HepG2 (cell line): ENCODE results near the gene VASN. TPM values are rescaled to one million over a fixed set of nuclear protein-coding genes. Genes with fewer than 3 reads are reported as not detected.
A peak's percentile ranks its signal among the peaks of the same experiment; 100 is the strongest.

Experiments
- NBN ChIP-seq: fragments of 450-650 bp; conservative IDR thresholded peaks from 2 replicates; pipeline ENCODE4 v1.6.1; 2017
- STAT5B ChIP-seq: sonication (generic); formaldehyde crosslinking; IDR thresholded peaks from 2 replicates; pipeline ENCODE4 v1.4.0; 2020; ENCODE audit warnings: missing genetic modification reagents
- ZNF205 ChIP-seq: IDR thresholded peaks from 2 replicates; pipeline ENCODE4 v1.6.1; 2018; ENCODE audit warnings: missing biosample characterization, missing genetic modification reagents
- ZNF230 ChIP-seq: sonication (generic); formaldehyde crosslinking; IDR thresholded peaks from 2 replicates; pipeline ENCODE4 v1.4.0; 2020; ENCODE audit warnings: mild to moderate bottlenecking, missing genetic modification reagents
- ZNF773 ChIP-seq: sonication (generic); formaldehyde crosslinking; IDR thresholded peaks from 2 replicates; pipeline ENCODE4 v1.4.0; 2020; ENCODE audit warnings: missing genetic modification reagents, borderline replicate concordance
- ZSCAN29 ChIP-seq: sonication (generic); formaldehyde crosslinking; conservative IDR thresholded peaks from 2 replicates; pipeline ENCODE4 v1.4.0; 2020; ENCODE audit warnings: mild to moderate bottlenecking, missing genetic modification reagents
- polyA plus RNA-seq, 8 experiments: library from polyadenylated mRNA; depleted of rRNA in 3 of 8; stranded (reverse) in 7 of 8; unstranded in 1 of 8; fragments of >200 nt; fragmentation: Illumina TruSeq in 4 of 8; extraction: Trizol in 4 of 8; gene quantifications; 2 replicates each; pipeline versions ENCODE4 v1.2.1 to v1.2.3, GENCODE V29; 2011 to 2016; ENCODE audit warnings: low read depth in 4 of 8, missing spikeins in 1 of 8, mixed read lengths in 1 of 8; ENCODE audit not compliant: insufficient read depth in 1 of 8
- total RNA-seq, 5 experiments: library from RNA; depleted of rRNA; stranded (reverse); fragments of >200 nt; fragmentation: Illumina TruSeq; extraction: Trizol; gene quantifications; 2 replicates each; pipeline ENCODE4 v1.2.3, GENCODE V29; 2016; ENCODE audit warnings: low read depth in 1 of 5
- TF ChIP-seq, protein P1 (sequence below), 2 experiments: sonication (generic) in 1 of 2; formaldehyde crosslinking in 1 of 2; IDR thresholded peaks; 2 replicates each; pipeline versions ENCODE4 v1.4.0 to v1.6.1; 2018 to 2020; ENCODE audit warnings: missing genetic modification reagents in 2 of 2, borderline replicate concordance in 1 of 2, low read depth in 1 of 2, mild to moderate bottlenecking in 1 of 2, missing biosample characterization in 1 of 2
- TF ChIP-seq, protein P2 (sequence below), 2 experiments: sonication (generic) in 1 of 2; formaldehyde crosslinking in 1 of 2; IDR thresholded peaks; 2 replicates each; pipeline versions ENCODE4 v1.6.1 to v1.9.0; 2014 to 2022; ENCODE audit warnings: antibody characterized with exemption in 1 of 2, borderline replicate concordance in 1 of 2, inconsistent platforms in 1 of 2, low read depth in 1 of 2, missing genetic modification reagents in 1 of 2
- TF ChIP-seq, protein P3 (sequence below): sonication (generic); formaldehyde crosslinking; IDR thresholded peaks from 2 replicates; pipeline ENCODE4 v1.5.0; 2020; ENCODE audit warnings: missing genetic modification reagents, mild to moderate bottlenecking, borderline replicate concordance
- TF ChIP-seq, protein P4 (sequence below): sonication (generic); formaldehyde crosslinking; IDR thresholded peaks from 2 replicates; pipeline ENCODE4 v1.5.0; 2020; ENCODE audit warnings: missing genetic modification reagents
- TF ChIP-seq, protein P5 (sequence below): sonication (generic); formaldehyde crosslinking; IDR thresholded peaks from 2 replicates; pipeline ENCODE4 v1.4.0; 2020; ENCODE audit warnings: missing genetic modification reagents

VASN gene
- total and polyA plus RNA-seq, 2 of the 13 experiments (the other 11 are each of a cell fraction or from before 2014, with no cell fraction given): 8.4 to 18.2 TPM

DNA sequence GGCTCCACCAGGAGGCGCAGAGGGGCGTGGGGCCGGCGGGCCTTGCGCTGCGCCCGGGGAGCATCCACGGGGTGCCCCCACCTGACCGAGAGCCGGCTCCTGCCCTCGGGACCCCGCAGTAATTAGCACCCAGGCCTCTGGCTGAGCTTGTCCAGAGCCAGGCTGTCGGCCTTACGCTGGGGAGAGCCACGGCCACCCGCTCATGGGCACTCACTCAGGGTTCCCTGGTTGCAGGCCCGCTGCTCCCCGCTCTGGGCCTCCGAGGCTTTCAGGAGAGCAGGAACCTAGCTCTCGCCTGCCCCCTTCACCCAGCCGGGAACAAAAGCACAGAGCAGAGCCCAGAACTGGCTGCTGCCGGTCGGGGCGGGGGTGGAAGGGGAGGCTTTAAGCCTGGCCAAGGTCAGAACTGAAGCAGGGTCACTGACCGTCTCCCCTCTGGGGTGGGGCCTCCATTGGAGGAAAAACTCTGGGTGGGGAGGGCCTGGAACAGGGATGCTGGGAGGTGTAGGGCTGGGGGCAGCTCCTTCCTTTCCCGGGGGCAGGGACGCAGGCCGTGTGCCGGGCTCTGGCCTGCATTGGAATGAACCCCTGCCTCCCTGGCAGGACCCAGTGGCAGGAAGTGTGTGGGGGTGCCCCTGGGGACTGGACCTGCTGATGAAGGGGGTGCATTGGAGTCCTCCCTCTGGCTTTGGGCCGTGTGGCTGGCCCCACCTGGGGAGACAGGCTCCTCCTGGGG, 43.4 kb upstream of the VASN start (continued):
- TF ChIP-seq, protein P1, sequence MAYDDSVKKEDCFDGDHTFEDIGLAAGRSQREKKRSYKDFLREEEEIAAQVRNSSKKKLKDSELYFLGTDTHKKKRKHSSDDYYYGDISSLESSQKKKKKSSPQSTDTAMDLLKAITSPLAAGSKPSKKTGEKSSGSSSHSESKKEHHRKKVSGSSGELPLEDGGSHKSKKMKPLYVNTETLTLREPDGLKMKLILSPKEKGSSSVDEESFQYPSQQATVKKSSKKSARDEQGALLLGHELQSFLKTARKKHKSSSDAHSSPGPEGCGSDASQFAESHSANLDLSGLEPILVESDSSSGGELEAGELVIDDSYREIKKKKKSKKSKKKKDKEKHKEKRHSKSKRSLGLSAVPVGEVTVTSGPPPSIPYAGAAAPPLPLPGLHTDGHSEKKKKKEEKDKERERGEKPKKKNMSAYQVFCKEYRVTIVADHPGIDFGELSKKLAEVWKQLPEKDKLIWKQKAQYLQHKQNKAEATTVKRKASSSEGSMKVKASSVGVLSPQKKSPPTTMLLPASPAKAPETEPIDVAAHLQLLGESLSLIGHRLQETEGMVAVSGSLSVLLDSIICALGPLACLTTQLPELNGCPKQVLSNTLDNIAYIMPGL (CRISPR knock-in tag; IDR thresholded peaks at IDR 0.05; ENCODE audit: borderline replicate concordance in 1 of 2, low read depth in 1 of 2): peak; percentile 98 to 99
- TF ChIP-seq, protein P2, sequence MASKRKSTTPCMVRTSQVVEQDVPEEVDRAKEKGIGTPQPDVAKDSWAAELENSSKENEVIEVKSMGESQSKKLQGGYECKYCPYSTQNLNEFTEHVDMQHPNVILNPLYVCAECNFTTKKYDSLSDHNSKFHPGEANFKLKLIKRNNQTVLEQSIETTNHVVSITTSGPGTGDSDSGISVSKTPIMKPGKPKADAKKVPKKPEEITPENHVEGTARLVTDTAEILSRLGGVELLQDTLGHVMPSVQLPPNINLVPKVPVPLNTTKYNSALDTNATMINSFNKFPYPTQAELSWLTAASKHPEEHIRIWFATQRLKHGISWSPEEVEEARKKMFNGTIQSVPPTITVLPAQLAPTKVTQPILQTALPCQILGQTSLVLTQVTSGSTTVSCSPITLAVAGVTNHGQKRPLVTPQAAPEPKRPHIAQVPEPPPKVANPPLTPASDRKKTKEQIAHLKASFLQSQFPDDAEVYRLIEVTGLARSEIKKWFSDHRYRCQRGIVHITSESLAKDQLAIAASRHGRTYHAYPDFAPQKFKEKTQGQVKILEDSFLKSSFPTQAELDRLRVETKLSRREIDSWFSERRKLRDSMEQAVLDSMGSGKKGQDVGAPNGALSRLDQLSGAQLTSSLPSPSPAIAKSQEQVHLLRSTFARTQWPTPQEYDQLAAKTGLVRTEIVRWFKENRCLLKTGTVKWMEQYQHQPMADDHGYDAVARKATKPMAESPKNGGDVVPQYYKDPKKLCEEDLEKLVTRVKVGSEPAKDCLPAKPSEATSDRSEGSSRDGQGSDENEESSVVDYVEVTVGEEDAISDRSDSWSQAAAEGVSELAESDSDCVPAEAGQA (IDR thresholded peaks at IDR 0.05; ENCODE audit: low read depth): no peak
- TF ChIP-seq, protein P2 (CRISPR knock-in tag; IDR thresholded peaks at IDR 0.05; ENCODE audit: borderline replicate concordance): 0 out of 2 replicates have a peak, but pooled peaks have one; percentile 40
- TF ChIP-seq ZNF773 (peak; percentile 60; the same call in 1 of the 2 replicates), NBN (no peak), STAT5B (CRISPR knock-in tag) (no peak), ZNF230 (CRISPR knock-in tag) (peak; percentile 31; the same call in 1 of the 2 replicates), ZSCAN29 (CRISPR knock-in tag) (no peak), ZNF205 (CRISPR knock-in tag) (no peak)
- TF ChIP-seq, protein P3, sequence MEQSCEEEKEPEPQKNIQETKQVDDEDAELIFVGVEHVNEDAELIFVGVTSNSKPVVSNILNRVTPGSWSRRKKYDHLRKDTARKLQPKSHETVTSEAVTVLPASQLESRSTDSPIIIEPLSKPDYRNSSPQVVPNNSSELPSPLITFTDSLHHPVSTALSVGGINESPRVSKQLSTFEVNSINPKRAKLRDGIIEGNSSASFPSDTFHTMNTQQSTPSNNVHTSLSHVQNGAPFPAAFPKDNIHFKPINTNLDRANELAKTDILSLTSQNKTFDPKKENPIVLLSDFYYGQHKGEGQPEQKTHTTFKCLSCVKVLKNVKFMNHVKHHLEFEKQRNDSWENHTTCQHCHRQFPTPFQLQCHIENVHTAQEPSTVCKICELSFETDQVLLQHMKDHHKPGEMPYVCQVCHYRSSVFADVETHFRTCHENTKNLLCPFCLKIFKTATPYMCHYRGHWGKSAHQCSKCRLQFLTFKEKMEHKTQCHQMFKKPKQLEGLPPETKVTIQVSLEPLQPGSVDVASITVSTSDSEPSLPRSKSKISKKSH (CRISPR knock-in tag): no peak; the same call in 1 of the 2 replicates
- TF ChIP-seq, protein P4, sequence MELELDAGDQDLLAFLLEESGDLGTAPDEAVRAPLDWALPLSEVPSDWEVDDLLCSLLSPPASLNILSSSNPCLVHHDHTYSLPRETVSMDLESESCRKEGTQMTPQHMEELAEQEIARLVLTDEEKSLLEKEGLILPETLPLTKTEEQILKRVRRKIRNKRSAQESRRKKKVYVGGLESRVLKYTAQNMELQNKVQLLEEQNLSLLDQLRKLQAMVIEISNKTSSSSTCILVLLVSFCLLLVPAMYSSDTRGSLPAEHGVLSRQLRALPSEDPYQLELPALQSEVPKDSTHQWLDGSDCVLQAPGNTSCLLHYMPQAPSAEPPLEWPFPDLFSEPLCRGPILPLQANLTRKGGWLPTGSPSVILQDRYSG (CRISPR knock-in tag): no peak
- TF ChIP-seq, protein P5, sequence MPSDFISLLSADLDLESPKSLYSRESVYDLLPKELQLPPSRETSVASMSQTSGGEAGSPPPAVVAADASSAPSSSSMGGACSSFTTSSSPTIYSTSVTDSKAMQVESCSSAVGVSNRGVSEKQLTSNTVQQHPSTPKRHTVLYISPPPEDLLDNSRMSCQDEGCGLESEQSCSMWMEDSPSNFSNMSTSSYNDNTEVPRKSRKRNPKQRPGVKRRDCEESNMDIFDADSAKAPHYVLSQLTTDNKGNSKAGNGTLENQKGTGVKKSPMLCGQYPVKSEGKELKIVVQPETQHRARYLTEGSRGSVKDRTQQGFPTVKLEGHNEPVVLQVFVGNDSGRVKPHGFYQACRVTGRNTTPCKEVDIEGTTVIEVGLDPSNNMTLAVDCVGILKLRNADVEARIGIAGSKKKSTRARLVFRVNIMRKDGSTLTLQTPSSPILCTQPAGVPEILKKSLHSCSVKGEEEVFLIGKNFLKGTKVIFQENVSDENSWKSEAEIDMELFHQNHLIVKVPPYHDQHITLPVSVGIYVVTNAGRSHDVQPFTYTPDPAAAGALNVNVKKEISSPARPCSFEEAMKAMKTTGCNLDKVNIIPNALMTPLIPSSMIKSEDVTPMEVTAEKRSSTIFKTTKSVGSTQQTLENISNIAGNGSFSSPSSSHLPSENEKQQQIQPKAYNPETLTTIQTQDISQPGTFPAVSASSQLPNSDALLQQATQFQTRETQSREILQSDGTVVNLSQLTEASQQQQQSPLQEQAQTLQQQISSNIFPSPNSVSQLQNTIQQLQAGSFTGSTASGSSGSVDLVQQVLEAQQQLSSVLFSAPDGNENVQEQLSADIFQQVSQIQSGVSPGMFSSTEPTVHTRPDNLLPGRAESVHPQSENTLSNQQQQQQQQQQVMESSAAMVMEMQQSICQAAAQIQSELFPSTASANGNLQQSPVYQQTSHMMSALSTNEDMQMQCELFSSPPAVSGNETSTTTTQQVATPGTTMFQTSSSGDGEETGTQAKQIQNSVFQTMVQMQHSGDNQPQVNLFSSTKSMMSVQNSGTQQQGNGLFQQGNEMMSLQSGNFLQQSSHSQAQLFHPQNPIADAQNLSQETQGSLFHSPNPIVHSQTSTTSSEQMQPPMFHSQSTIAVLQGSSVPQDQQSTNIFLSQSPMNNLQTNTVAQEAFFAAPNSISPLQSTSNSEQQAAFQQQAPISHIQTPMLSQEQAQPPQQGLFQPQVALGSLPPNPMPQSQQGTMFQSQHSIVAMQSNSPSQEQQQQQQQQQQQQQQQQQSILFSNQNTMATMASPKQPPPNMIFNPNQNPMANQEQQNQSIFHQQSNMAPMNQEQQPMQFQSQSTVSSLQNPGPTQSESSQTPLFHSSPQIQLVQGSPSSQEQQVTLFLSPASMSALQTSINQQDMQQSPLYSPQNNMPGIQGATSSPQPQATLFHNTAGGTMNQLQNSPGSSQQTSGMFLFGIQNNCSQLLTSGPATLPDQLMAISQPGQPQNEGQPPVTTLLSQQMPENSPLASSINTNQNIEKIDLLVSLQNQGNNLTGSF (CRISPR knock-in tag): 0 out of 2 replicates have a peak, but pooled peaks have one; percentile 62
